Gastrocnemius medialis (tissue), 4 donors: ENCODE results near the gene BET1L.

Experiments used
- CTCF ChIP-seq, 5 experiments: fragments of 450-650 bp in 3 of 5; fragments of 200-600 bp in 2 of 5; sonication (generic) in 2 of 5; IDR thresholded peaks in 4 of 5; conservative IDR thresholded peaks in 1 of 5; 1 replicate in 4 of 5; 2 replicates in 1 of 5; pipeline ENCODE4 v1.5.1; 2016 to 2019; ENCODE audit warnings: antibody characterized with exemption in 5 of 5, mild to moderate bottlenecking in 3 of 5, moderate library complexity in 3 of 5
- POLR2A ChIP-seq, 2 donors: fragments of 450-650 bp; IDR thresholded peaks; one replicate each; pipeline ENCODE4 v1.6.1; 2017; ENCODE audit warnings: antibody characterized with exemption in 2 of 2, mild to moderate bottlenecking in 2 of 2, moderate library complexity in 2 of 2

- no peak for TF ChIP-seq CTCF (IDR thresholded peaks at IDR 0.05 in 4 of 5, conservative IDR thresholded peaks at IDR 0.05 in 1 of 5)
- peak; percentile 94 to 96 for TF ChIP-seq POLR2A (IDR thresholded peaks at IDR 0.05)
These were observed at the start of gene BET1L, which contains the start of gene RIC8A for GRCh38 chr11:207208-207862.
